ENCODE data around the gene AZU1.

Gene AZU1

DNA sequence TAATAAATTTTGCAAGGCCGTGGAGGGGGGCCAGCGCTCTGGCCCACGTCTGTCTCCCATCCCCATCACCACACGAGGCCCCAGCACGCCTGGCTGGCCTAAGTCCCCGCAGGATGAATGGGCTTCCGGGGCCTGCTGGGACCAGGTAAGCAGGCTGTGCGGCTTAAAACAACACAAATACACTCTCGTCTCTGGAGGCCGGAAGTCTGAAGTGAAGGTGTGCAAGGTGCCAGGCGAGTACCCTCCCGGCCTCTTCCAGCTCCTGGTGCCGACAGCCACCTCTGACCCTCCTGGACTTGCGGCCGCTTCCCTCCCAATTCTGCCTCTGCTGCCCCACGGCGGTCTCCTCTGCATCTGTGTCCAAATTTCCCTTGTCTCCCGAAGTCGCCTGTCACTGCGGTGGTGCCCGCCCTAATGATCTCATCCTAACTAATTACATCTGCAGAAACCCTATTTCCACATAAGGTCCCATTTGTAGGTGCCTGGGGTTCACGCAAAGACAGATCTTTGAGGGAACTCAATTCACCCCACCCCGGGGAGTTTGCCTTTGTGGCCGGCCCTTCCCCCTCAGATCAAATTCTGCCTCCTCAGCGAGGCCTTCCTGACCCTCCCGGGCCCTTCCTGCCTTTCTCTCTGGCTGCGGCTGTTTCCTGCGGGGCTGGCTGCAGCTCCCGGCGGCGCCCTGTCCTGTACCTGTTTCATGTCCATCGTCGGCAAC, 38.5 kb upstream of the AZU1 start:
- H3K9ac ChIP-seq (ENCODE audit: low read depth, low read length): no peak overlapping the region
- ATAC-seq (ENCODE audit: insufficient read depth, low read depth): no peak
- H3K9me3 ChIP-seq (ENCODE audit: insufficient read depth, low read length, severe bottlenecking): no peaks in the 10 kb centered on the region

GRCh38 chr19:789701-790060, 38.0 kb upstream of the AZU1 start:
- ATAC-seq (ENCODE audit: insufficient read depth, low read depth) (no peak), DNase-seq (no peak)
- H3K4me1 ChIP-seq (ENCODE audit: insufficient read depth, low read length): no peaks in the 10 kb centered on the region
- H3K9me3 ChIP-seq (ENCODE audit: insufficient read depth, low read length, severe bottlenecking): no peaks in the 10 kb centered on the region
- H3K9ac ChIP-seq (ENCODE audit: low read depth, low read length): no peak overlapping the region
- H3K36me3 ChIP-seq (ENCODE audit: insufficient read depth, low read length): no peaks in the 10 kb centered on the region
- no peak overlapping the region for H3K27ac ChIP-seq (ENCODE audit: low read length)
- TF ChIP-seq EZH2 (IDR thresholded peaks at IDR 0.05; ENCODE audit: borderline replicate concordance, low read depth, low read length, severe bottlenecking): no peak
- TF ChIP-seq CTCF (IDR thresholded peaks at IDR 0.05; ENCODE audit: borderline replicate concordance, extremely low read depth, low read length, poor library complexity, severe bottlenecking): no peak
- no peaks in the 10 kb centered on the region for H3K27me3 ChIP-seq (ENCODE audit: insufficient read depth, low read length, poor library complexity)
- H3K79me2 ChIP-seq (ENCODE audit: insufficient read depth, low read length): no peaks in the 10 kb centered on the region
- H3K4me2 ChIP-seq (ENCODE audit: insufficient read depth, low read length): no peak overlapping the region
- H3K4me3 ChIP-seq (ENCODE audit: low read depth in 1 of 2, low read length in 2 of 2): no peak overlapping the region
- H2AFZ ChIP-seq (ENCODE audit: low read depth, low read length): no peak overlapping the region
- no peaks in the 10 kb centered on the region for H4K20me1 ChIP-seq (ENCODE audit: insufficient read depth, low read length)

More for the DNA sequence above, 38.5 kb upstream of the AZU1 start:
- no peaks in the 10 kb centered on the region for H3K79me2 ChIP-seq (ENCODE audit: insufficient read depth, low read length)
- H3K4me3 ChIP-seq (ENCODE audit: low read depth in 1 of 2, low read length in 2 of 2): no peak overlapping the region
- no peaks in the 10 kb centered on the region for H4K20me1 ChIP-seq (ENCODE audit: insufficient read depth, low read length)
- TF ChIP-seq EZH2 (IDR thresholded peaks at IDR 0.05; ENCODE audit: borderline replicate concordance, low read depth, low read length, severe bottlenecking) (no peak), CTCF (IDR thresholded peaks at IDR 0.05; ENCODE audit: borderline replicate concordance, extremely low read depth, low read length, poor library complexity, severe bottlenecking) (no peak)
- H2AFZ ChIP-seq (ENCODE audit: low read depth, low read length): no peak overlapping the region
- no peak overlapping the region for H3K27ac ChIP-seq (ENCODE audit: low read length)
- no peaks in the 10 kb centered on the region for H3K27me3 ChIP-seq (ENCODE audit: insufficient read depth, low read length, poor library complexity)
- no peak overlapping the region for H3K4me2 ChIP-seq (ENCODE audit: insufficient read depth, low read length)
- no peaks in the 10 kb centered on the region for H3K36me3 ChIP-seq (ENCODE audit: insufficient read depth, low read length)
- no peaks in the 10 kb centered on the region for H3K4me1 ChIP-seq (ENCODE audit: insufficient read depth, low read length)
- DNase-seq: no peak

- Histone ChIP-seq H3K4me1 (ENCODE audit: insufficient read depth, low read length) (peaks cover 4% of the 10 kb centered on the region), H3K9me3 (ENCODE audit: insufficient read depth, low read length, severe bottlenecking) (no peaks in the 10 kb centered on the region), H3K4me2 (ENCODE audit: insufficient read depth, low read length) (no peak overlapping the region), H3K79me2 (ENCODE audit: insufficient read depth, low read length) (peaks cover 4% of the 10 kb centered on the region), H3K27me3 (ENCODE audit: insufficient read depth, low read length, poor library complexity) (no peaks in the 10 kb centered on the region), H3K9ac (ENCODE audit: low read depth, low read length) (no peak overlapping the region), H3K4me3 (ENCODE audit: low read depth in 1 of 2, low read length in 2 of 2) (no peak overlapping the region), H4K20me1 (ENCODE audit: insufficient read depth, low read length) (no peaks in the 10 kb centered on the region), H3K27ac (ENCODE audit: low read length) (no peak overlapping the region), H3K36me3 (ENCODE audit: insufficient read depth, low read length) (no peaks in the 10 kb centered on the region), H2AFZ (ENCODE audit: low read depth, low read length) (no peak overlapping the region)
- ATAC-seq (ENCODE audit: insufficient read depth, low read depth) (no peak), DNase-seq (no peak)
- no peak for TF ChIP-seq CTCF (IDR thresholded peaks at IDR 0.05; ENCODE audit: borderline replicate concordance, extremely low read depth, low read length, poor library complexity, severe bottlenecking)
- no peak for TF ChIP-seq EZH2 (IDR thresholded peaks at IDR 0.05; ENCODE audit: borderline replicate concordance, low read depth, low read length, severe bottlenecking)
These were observed 36.5 kb upstream of the AZU1 start for GRCh38 chr19:791007-791566.

All from DND-41 (cell line).